Endometrial microvascular endothelial cells (primary cell): ENCODE results near the gene NMT2. TPM values are rescaled to one million over a fixed set of nuclear protein-coding genes. Genes with fewer than 3 reads are reported as not detected.
"Not testable (repeated sequence)": the region's sequence is repeated elsewhere in the genome, so short reads cannot be mapped to it uniquely, and the experiment has no call there.

Experiments used
- in situ Hi-C: cut with HindIII; loops from 2 replicates; pipeline ENCODE4 v1.10.0; 2017; ENCODE audit warnings: low sequenced_read_pairs, low pct_unique_long_range_greater_than_20kb; ENCODE audit errors: inconsistent ontology term
- total RNA-seq: library from RNA; depleted of rRNA; stranded (reverse); fragments of >200 nt; gene quantifications from one replicate; pipeline ENCODE4 v1.2.3, GENCODE V29; 2015; ENCODE audit errors: inconsistent ontology term

NMT2 gene
- 151 TPM for total RNA-seq

DNA sequence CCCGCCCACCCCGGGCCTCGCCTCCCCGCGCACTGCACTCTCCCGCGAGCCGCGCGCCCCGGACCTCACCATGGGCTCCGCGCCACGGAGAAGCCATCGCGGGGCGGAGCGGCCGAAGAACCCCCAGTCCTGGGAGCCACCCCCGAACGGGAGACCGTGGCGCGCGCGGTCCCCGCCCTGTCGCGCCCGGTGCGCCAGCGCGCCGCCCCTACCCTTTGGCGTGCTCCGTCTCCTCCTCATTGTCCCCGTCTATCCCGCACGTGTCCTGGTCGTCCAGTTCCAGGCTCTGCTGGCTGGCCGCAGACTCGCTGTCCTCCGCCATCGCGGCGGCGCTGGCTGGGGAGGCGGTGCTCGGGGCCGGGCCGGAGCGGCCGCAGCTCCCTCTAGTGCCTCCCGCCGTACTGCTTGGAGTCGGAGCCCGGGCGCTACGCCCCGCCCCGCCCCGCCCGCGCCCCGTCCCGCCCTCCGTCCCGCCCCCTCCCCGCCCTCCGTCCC lies at the start of gene NMT2:
Gene NMT2 (minus strand): TSS at position 403 of the 495 bp plus-strand sequence. CDS start 81 bp downstream, at position 322.
- in situ Hi-C loops: no loop called here

DNA sequence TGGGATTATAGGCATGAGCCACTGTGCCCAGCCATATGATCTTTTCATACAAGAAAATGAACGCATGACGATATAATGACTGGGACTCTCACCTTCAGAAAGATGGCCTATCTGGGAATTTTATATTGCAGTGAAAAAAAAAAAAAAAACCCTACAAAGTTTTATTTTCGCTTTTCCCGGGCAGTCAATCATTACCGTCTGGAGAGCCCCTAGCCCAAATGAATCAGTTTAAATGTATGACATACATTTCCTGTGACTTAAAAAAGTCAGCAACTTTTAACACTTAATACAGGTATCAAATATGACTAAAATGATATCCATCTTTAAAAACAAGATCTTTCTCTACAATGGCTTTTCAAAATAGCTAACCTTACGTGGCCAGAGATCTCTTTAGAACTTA lies 48.2 kb upstream of the NMT2 start:
- in situ Hi-C loops: no loop called here

DNA sequence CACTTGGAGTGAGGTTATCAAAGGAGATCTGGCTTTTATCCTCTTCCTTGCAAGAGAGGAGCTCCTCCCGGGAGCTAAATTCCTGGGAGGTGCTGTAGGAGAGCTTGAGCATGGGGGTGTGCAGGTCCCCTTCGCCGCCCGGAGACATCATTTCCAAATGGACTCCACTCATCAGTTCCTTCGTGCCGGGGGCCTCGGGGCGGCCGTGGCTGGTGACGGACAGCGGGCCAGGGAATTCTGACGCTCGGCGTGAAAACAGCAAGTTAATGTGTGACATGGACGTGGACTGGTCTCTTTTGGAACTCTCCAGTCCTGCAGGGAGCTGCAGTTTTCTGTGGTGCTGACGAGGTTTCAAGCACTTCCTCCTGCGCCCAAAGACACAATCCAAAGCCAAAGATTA lies 45.7 kb upstream of the NMT2 start:
- in situ Hi-C loops: no loop called here

DNA sequence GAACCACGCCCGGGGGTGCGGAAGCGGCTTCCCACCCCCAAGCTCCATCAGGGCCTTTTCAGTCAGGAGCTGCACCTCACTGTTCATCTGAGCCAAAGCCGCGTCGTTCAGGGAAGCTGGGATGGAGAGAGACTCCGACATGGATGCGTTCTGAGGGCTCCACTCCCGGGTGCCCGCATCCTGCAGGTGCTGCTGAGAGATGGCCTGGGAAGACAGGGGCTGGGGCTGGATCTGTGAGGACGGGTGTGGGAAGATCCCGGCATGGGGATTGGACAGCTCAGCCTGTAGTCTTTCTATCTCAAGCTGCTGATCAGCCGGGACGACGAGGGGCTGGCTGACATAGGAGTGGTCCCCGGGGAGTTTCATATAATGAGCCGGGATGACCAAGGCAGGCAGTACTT lies 45.0 kb upstream of the NMT2 start:
- in situ Hi-C loops: no loop called here

DNA sequence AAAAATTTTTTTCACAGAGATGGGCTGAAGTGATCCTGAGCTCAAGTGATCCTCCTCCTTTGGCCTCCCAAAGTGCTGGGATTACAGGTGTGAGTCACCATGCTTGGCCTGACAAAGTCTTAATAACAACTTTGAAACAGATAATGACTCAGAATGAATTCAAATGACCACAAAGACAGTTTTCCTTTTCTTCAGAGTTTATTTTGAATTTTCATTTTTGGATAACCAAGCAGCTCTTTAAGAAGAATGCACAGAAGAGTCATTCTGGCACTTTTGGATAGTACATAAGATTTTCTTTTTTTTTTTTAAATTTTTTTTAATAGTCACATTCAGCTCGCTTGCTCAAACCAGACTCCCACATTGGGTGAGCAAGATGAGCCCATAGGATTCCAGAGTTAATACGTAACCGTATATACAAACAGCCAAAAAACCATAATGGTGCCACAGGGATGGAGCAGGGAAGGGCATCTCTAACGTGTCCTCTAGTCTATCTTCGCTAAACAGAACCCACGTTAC lies 43.0 kb upstream of the NMT2 start:
- in situ Hi-C loops: no loop called here

DNA sequence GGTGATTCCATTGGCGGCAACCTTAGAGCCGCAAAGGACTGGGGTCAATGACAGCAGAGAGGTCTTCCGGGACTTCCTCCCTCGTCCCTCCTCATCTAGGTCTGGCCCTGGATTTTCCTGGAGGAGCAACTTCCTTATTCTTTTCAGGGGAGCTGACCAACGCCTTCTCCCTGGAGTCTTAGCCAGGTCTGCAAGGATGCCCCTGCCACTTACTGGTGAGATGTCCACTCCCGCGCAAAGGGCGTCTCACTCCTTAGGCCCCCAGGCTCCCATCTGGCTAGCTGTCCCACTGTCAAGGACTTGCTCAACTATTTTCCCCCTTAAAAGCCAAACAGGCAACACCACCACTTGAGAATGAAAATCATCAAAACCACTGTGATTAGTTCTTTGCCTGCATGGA lies 42.0 kb upstream of the NMT2 start:
- in situ Hi-C loops: no loop called here

DNA sequence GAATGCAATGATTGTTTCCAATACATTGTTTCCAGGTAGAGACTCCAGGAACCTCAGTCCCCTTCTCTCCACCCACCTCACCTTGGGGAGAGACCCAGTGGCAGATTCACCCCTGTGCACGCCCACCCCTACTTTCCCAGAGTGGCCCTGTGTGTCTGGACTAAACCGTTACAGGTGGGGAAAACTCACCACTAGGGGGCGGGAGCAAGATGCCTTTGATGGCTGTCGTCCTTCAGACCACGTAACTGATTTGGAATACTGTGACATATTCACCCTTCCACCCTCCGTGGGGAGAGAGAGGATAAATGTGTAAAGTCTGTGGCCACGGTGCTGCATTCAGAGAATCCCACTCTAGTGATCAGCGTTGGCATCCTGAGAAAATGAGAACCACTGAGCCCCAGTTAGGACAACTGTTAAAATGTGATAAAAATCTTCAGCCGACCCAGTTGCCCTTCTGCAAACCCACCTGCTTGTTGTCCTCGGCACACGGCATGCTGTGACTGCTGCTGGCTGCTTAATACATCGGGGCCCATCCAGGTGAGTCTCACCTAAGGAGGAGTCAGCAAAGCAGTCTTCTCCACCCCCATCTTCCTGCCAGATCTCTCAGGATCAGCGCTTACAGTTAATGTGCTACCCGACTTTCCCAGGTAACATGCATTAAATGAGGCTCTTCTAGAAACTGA lies 41.5 kb upstream of the NMT2 start:
- in situ Hi-C loops: no loop called here

DNA sequence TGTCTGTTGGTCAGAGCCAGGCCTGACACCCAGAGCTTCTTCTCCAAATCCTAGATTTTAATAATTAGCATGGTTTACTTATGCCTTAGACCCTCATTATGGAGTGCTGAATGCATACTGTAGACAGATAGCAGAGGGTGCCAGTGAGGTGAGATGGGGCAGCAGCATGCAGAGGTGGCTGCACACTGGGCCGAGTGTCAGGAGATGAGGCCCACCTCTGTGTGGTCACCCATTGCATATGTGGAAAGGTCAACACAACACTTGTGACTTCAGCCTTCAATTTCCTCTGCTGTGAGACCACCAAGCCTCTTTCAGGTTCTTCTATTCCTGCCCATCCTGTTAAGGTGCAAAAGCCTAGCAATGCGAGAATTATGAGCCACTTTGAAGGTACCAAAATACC lies 39.7 kb upstream of the NMT2 start:
- in situ Hi-C loops: no loop called here

DNA sequence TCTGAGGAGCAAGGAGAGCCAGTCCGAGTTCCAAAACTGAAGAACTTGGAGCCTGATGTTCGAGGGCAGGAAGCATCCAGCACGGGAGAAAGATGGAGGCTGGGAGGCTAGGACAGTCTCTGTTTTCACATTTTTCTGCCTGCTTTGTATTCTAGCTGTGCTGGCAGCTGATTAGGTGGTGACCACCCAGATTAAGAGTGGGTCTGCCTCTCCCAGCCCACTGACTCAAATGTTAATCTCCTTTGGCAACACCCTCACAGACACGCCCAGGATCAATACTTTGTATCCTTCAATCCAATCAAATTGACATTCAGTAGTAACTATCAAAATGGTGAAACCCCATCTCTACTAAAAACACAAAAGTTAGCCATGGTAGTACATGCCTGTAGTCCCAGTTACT lies 38.9 kb upstream of the NMT2 start:
- in situ Hi-C loops: not testable (repeated sequence)

DNA sequence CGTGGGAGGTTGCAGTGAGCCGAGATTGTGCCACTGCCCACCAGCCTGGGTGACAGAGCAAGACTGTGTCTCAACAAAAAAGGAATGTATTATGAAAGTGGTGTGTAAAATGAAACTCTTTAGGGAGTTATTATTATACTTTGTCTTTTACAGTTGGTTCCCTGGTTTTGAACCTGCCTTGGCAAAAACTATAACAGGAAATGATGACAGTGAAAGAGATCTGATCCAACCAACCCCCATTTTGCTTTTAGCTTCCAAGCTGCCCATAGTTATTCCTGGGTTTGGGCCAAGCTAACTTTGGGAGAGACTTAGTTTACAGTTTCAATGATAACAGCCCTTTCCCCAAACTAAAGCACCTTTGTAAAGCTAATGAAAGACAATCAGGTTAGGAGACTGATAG lies 34.1 kb upstream of the NMT2 start:
- in situ Hi-C loops: no loop called here

DNA sequence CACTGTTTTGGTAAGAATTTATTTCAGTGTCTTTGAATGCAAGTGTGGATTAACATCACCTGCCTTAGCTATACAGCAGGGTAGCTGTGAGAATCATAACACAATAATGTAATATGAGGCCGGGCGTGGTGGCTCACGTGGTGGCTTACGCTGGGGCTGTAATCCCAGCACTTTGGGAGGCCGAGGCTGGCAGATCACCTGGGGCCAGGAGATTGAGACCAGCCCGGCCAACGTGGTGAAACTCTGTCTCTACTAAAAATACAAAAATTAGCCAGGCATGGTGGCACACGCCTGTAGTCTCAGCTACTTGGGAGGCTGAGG lies 33.8 kb upstream of the NMT2 start:
- in situ Hi-C loops: not testable (repeated sequence)

DNA sequence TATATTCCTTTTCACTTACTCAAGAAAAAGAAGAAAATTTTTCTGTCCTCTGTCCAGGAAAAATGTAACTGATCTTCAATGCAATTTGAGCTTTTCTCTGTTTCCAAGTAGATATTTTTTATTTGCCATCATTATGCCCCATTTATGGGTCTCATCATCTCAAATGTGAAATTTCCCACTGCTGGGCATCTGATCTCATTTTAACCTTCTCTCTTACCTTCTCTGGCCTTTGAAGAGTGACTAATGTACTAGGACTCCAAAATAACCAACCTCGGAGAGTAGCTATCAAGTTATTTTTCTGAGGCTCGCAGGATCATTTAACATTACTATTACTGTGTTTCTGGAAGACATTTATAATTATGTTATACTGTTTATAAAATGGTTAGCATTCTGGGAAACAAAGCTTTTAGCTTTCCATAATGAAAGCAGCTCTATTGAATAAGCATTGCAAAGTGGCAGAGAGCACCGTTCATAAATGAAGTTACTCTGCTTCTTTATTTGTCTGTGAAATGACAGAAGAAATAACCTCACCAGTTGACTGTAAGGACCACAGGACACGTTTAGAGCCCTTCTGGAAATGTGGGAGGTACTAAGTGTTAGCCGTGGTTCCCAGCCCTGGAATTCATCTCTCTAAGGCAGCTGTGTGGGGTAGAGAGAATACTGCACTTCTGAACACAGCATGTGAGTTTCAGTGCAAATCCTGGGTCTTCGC lies 33.3 kb upstream of the NMT2 start:
- in situ Hi-C loops: no loop called here

DNA sequence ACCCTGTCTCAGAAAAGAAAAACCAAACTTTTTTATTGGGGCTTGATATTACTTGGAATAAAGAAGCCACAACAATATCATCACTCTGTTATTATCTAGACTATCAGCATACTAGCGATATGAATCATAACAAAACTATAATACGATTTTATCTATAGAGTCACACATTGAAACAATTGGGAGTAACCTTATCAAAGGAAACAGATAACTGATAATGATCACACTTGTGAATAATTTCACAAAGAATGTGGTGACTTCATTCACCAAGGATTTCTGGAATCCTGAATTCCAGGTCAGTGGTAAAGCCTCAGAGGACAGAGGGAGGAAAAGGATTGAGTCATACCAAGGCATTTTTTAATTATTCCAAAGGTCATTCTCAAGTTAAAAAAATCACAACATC lies 32.1 kb upstream of the NMT2 start:
- in situ Hi-C loops: no loop called here

DNA sequence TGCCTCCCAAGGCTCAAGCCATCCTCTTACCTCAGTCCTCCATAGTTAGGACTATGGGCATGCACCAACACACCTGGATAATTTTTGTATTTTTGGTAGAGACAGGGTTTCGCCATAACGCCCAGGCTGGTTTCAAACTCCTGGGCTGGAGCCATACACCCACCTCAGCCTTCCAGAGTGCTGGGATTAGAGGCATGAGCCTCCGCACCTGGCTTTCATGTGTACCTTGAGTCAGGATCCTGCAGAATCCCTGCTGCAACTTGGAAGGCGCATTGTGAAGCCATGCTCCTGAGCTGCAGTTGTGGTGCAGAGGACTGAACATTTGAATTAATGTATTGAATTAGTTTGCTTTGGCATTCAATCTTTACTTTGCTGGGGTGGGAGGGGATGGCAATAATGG lies 29.4 kb upstream of the NMT2 start:
- in situ Hi-C loops: no loop called here

DNA sequence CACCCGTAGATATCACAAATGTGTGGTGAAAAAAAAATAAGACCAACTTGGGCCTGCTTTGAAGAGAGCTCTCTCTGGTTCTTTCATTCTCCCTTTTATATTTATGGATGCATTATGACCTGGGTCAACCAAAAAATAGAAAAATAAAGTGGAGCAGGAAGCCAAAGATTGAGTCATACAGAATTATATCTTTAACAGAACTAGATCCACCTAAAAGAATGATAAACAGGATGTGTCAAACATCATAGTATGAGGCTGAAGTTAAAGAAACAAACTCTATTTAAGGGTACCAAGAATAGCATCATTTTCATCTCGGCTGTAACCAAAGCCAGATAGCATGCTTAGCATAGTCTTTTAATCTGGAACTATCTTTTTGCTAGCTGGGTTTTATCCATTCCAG lies 28.8 kb upstream of the NMT2 start:
- in situ Hi-C loops: no loop called here

DNA sequence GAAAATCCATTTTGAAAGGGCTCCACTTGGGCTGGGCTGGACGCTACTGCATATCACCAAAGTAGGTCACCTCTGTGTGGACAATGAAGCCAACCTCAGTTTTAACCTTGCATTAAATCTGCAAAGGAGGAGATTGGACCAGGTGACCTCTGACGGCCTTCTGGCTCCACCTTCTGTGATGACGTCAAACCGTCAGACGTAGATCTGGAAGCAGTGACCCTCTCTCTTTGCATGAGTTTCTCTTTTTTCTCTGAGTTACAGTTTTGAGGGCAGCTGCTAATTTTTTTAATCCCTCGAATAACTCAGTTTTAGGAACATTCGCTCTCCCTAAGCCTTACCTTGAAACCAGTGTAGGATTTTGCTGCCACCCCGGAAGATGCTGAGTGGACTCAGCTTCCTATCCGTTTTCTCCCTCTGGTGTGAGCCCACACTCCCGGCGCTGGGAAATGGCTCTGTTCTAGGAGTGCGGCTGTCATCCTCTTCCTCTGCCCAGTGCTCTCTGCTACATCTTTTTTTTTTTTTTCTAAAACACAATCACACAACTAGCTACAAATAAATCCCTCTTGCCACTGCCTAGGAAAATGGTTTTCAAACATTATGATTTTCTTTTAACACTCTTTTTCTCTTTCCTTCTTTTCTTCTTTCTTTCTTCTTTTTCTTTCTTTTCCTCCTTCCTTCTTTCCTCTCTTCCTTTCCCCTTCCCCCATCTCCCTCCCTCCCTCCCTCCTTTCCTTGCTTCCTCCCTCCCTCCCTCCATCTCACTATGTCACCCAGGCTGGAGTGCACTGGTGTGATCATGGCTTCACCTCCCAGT lies 27.7 kb upstream of the NMT2 start:
- in situ Hi-C loops: no loop called here

DNA sequence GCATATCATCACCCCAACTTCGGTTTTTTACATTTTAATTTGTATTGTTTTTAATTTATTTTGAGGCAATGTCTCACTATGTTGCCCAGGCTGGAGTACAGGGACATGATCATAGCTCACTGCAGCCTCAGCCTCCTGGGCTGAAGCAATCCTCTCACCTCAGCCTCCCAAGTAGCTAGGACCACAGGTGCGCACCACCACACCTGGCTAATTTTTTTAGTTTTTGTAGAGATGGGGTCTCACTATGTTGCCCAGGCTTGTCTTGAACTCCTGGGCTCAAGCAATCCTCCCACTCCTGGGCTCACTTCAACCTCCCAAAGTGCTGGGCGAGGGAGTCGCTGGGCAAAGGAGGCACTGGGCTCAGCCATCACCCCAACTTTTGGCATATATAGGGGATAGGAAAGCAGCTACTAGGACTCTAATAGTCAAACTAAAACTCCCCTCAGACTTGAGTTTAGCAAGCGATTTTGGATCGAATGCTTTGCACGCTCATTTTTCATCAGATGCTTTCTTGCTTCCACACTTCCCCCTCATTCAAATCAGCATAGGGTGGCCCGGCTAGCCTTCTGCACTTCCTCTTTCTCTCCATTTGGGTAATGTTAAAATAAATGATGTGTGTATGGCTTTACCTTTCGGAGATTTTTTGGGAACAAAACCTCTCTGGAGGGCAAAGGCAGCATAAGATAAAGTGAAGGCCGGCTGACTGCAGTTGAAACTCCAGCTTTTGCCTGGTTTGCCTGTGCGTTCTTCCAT lies 20.8 kb upstream of the NMT2 start:
- in situ Hi-C loops: no loop called here

DNA sequence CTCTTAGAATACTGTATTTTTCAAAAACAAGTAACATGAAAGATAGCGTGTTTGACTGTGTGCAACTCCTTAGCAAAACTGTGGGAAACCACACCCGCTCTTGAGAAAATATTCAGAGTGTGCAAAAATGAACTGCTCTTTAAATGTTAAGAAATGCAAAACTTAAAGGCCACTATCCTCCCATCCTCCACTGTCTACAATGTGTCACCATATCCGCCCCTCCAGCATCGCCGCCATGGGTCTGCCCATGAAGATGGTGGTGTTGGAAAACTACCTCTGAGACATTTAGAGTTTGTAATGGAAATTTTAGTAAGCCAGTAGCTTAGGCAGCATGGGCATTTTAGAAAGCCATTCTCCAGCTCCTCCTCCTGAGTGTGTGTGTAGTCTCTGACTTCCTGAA lies 20.1 kb upstream of the NMT2 start:
- in situ Hi-C loops: no loop called here
